MCF 10A (cell line): Measurements from ENCODE around the gene PAFAH1B1. TPM values are rescaled to one million over a fixed set of nuclear protein-coding genes. Genes with fewer than 3 reads are reported as not detected.

Experiments
- BruUV-seq: library from RNA; stranded (reverse); fragments of 400-500 nt; replicated peaks from 2 replicates; lab custom pipeline; 2021; lab: Mats Ljungman, UMichigan
- CTCF ChIA-PET: fragments of 300-600 bp; sonication (Branson Sonifier 250); formaldehyde crosslinking; extraction: SDS; loops from one replicate; lab custom pipeline; 2021; ENCODE audit warnings: antibody characterized with exemption, inconsistent platforms; lab: Yijun Ruan, JAX
- POLR2A ChIA-PET: fragments of 300-600, 350-650 bp; sonication (Branson Sonifier 250); formaldehyde crosslinking; extraction: SDS; loops from one replicate; lab custom pipeline; 2020; ENCODE audit warnings: antibody characterized with exemption, inconsistent platforms; lab: Yijun Ruan, JAX
- DNase-seq: peaks from one replicate; pipeline ENCODE4 v3.0.0-alpha.2; 2018; ENCODE audit not compliant: unreplicated experiment
- H3K27ac Mint-ChIP-seq: one replicate; pipeline ENCODE4 v1.8.0; 2022; ENCODE audit warnings: mild to moderate bottlenecking, low read depth, mixed read lengths; ENCODE audit not compliant: unreplicated experiment
- H3K27me3 Mint-ChIP-seq: one replicate; pipeline ENCODE4 v1.8.0; 2022; ENCODE audit warnings: mixed read lengths; ENCODE audit not compliant: insufficient read depth, unreplicated experiment
- H3K36me3 Mint-ChIP-seq: one replicate; pipeline ENCODE4 v1.8.0; 2022; ENCODE audit warnings: mild to moderate bottlenecking, moderate library complexity, mixed read lengths; ENCODE audit not compliant: insufficient read depth, unreplicated experiment
- H3K4me1 Mint-ChIP-seq: one replicate; pipeline ENCODE4 v1.8.0; 2022; ENCODE audit warnings: mixed read lengths; ENCODE audit not compliant: insufficient read depth, unreplicated experiment
- H3K4me3 Mint-ChIP-seq: one replicate; pipeline ENCODE4 v1.8.0; 2022; ENCODE audit warnings: mild to moderate bottlenecking, moderate library complexity, mixed read lengths; ENCODE audit not compliant: unreplicated experiment
- H3K9me3 Mint-ChIP-seq: one replicate; pipeline ENCODE4 v1.8.0; 2022; ENCODE audit warnings: mixed read lengths; ENCODE audit not compliant: unreplicated experiment
- CTCF ChIP-seq: fragments of 200-600 bp; IDR thresholded peaks from one replicate; pipeline ENCODE4 v1.8.0; 2022; ENCODE audit warnings: antibody characterized with exemption, mild to moderate bottlenecking; ENCODE audit not compliant: unreplicated experiment
- intact Hi-C: fragments of 100-400 bp; cut with micrococcal nuclease; formaldehyde crosslinking; loops from 2 replicates; pipeline ENCODE4 v1.14.1; 2022
- total RNA-seq: library from RNA; stranded (reverse); gene quantifications from 2 replicates; pipeline ENCODE4 v1.2.3, GENCODE V29; 2022

Gene PAFAH1B1
- total RNA-seq, 1 experiment from 2014 or later: 170 TPM

DNA sequence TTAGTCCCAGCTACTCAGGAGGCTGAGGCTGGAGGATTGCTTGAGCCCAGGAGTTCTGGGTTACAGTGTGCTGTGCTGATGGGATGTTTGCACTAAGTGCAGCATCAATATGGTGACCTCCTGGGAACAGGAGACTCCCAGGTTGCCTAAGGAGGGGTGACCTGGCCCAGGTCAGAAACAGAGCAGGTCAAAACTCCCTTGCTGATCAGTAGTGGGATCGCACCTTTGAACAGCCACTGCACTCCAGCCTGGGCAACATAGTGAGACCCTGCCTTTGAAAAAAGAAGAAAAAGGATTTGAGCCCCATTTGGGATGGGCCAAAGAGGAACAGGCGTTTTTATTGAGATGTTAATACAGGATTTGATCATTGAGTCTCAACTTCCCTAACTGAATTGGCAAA, 87.5 kb downstream of the PAFAH1B1 start:
- Mint-ChIP-seq H3K4me1 (no peaks in the 10 kb centered on the region), H3K27ac (no peak overlapping the region)

GRCh38 chr17:2681650-2682049, 88.2 kb downstream of the PAFAH1B1 start:
- Mint-ChIP-seq H3K4me1 (no peaks in the 10 kb centered on the region), H3K27me3 (no peaks in the 10 kb centered on the region), H3K4me3 (no peak overlapping the region), H3K9me3 (peaks cover 8% of the 10 kb centered on the region), H3K27ac (no peak overlapping the region), H3K36me3 (peaks cover 95% of the 10 kb centered on the region)
- no peak for TF ChIP-seq CTCF
- CTCF ChIA-PET: no interaction called here
- no peak for DNase-seq
- POLR2A ChIA-PET: no interaction called here
- no TSS peak for BruUV-seq
- intact Hi-C loops: no loop called here

More for the DNA sequence above, 87.5 kb downstream of the PAFAH1B1 start:
- ChIA-PET POLR2A (no interaction called here), CTCF (interaction anchor here (0.6 kb wide), 1 partner anchor 1254 kb away, joined by 3 read pairs; no protein-coding TSS in a partner anchor)
- no TSS peak for BruUV-seq
- TF ChIP-seq CTCF: no peak
- H3K27me3 Mint-ChIP-seq: no peaks in the 10 kb centered on the region
- no peak for DNase-seq
- H3K9me3 Mint-ChIP-seq: peaks cover 8% of the 10 kb centered on the region
- intact Hi-C loops: no loop called here
- no peak overlapping the region for H3K4me3 Mint-ChIP-seq
- peaks cover 95% of the 10 kb centered on the region for H3K36me3 Mint-ChIP-seq

GRCh38 chr17:2682176-2682938, 88.9 kb downstream of the PAFAH1B1 start:
- Mint-ChIP-seq H3K4me1 (no peaks in the 10 kb centered on the region), H3K27me3 (no peaks in the 10 kb centered on the region), H3K36me3 (peaks cover 95% of the 10 kb centered on the region), H3K27ac (no peak overlapping the region), H3K4me3 (no peak overlapping the region), H3K9me3 (peaks cover 8% of the 10 kb centered on the region)
- ChIA-PET POLR2A (interaction anchor here (1.0 kb wide), 1 partner anchor 8 kb away, joined by 4 read pairs; no protein-coding TSS in a partner anchor), CTCF (interaction anchor here (0.6 kb wide), 1 partner anchor 71 kb away, joined by 4 read pairs; no protein-coding TSS in a partner anchor)
- no peak for TF ChIP-seq CTCF
- BruUV-seq: TSS peak; percentile 8
- intact Hi-C loops: no loop called here
- DNase-seq: no peak

GRCh38 chr17:2683912-2684311, 90.5 kb downstream of the PAFAH1B1 start:
- Mint-ChIP-seq H3K4me1 (no peaks in the 10 kb centered on the region), H3K9me3 (peaks cover 7% of the 10 kb centered on the region), H3K27ac (no peak overlapping the region), H3K36me3 (peaks cover 94% of the 10 kb centered on the region), H3K4me3 (no peak overlapping the region), H3K27me3 (no peaks in the 10 kb centered on the region)
- intact Hi-C loops: no loop called here
- POLR2A ChIA-PET: interaction anchor here (0.9 kb wide), 1 partner anchor 9 kb away, joined by 3 read pairs; no protein-coding TSS in a partner anchor
- no TSS peak for BruUV-seq
- CTCF ChIA-PET: no interaction called here
- DNase-seq: no peak
- TF ChIP-seq CTCF: no peak
